Subcutaneous adipose tissue (tissue), 4 donors: Measurements from ENCODE around the gene NGEF. TPM values are rescaled to one million over a fixed set of nuclear protein-coding genes. Genes with fewer than 3 reads are reported as not detected.

Experiments
- CTCF ChIP-seq: fragments of 450-650 bp; IDR thresholded peaks from one replicate; pipeline ENCODE4 v1.5.1; 2016; ENCODE audit warnings: low read depth, mild to moderate bottlenecking, control low read depth, antibody characterized with exemption, moderate library complexity
- total RNA-seq, 4 donors: library from RNA; depleted of rRNA; stranded (reverse); fragments of >200 nt; gene quantifications; one replicate each; pipeline ENCODE4 v1.1.0, GENCODE V29; 2016

The NGEF gene
- total RNA-seq, 4 donors from 2014 or later: 0.16 to 1.3 (median 0.17) TPM; not detected in 1

- TF ChIP-seq CTCF: no peak
These were observed 130.4 kb downstream of the NGEF start for GRCh38 chr2:232882505-232883115.

- no peak for TF ChIP-seq CTCF
These were observed 131.0 kb downstream of the NGEF start for GRCh38 chr2:232882085-232882484.

- TF ChIP-seq CTCF: no peak
These were observed 132.2 kb downstream of the NGEF start for GRCh38 chr2:232880764-232881351.

- TF ChIP-seq CTCF: no peak
These were observed 133.2 kb downstream of the NGEF start for GRCh38 chr2:232879618-232880494.

- no peak for TF ChIP-seq CTCF
These were observed 134.0 kb downstream of the NGEF start for GRCh38 chr2:232878855-232879617.

GRCh38 chr2:232877940-232878511, 135.0 kb downstream of the NGEF start:
- no peak for TF ChIP-seq CTCF
